HL-60 (cell line): ENCODE data around the gene SGIP1.

Experiments used
- CTCF ChIP-seq: IDR thresholded peaks from one replicate; pipeline ENCODE4 v1.5.1; 2011; ENCODE audit warnings: low read length, control low read depth, inconsistent platforms; ENCODE audit not compliant: insufficient read depth
- GABPA ChIP-seq: IDR thresholded peaks from 2 replicates; pipeline ENCODE4 v1.6.1; 2012; ENCODE audit warnings: low read depth
- POLR2AphosphoS5 ChIP-seq: IDR thresholded peaks from 2 replicates; pipeline ENCODE4 v1.6.1; 2012; ENCODE audit warnings: low read depth
- REST ChIP-seq: IDR thresholded peaks from 2 replicates; pipeline ENCODE4 v1.6.1; 2012; ENCODE audit warnings: low read depth; ENCODE audit not compliant: insufficient replicate concordance
- SPI1 ChIP-seq: IDR thresholded peaks from 2 replicates; pipeline ENCODE4 v1.6.1; 2012; ENCODE audit warnings: low read depth, mild to moderate bottlenecking, borderline replicate concordance

GRCh38 chr1:66767626-66768025 lies 233.7 kb downstream of the SGIP1 start:
- TF ChIP-seq POLR2AphosphoS5 (no peak), CTCF (no peak), REST (no peak), SPI1 (no peak), GABPA (no peak)
